HepG2 (cell line): ENCODE results near the gene CDH23. TPM values are rescaled to one million over a fixed set of nuclear protein-coding genes. Genes with fewer than 3 reads are reported as not detected.

Experiments
- ATAC-seq: fragments of 200-7000 bp; cut with Tn5 transposase; 3 replicates; pipeline ENCODE4 v1.9.1; 2020; ENCODE audit warnings: mild to moderate bottlenecking, moderate library complexity
- BruUV-seq: library from RNA; stranded (reverse); fragments of 400-500 nt; replicated peaks from 2 replicates; lab custom pipeline; 2021; lab: Mats Ljungman, UMichigan
- CTCF ChIA-PET: fragments of 300-600 bp; formaldehyde crosslinking; extraction: SDS; loops from one replicate; lab custom pipeline; 2021; ENCODE audit warnings: low total read pairs, inconsistent platforms, low intra/inter-chr PET ratio; lab: Yijun Ruan, JAX
- POLR2A ChIA-PET: fragments of 350-600 bp; sonication (Branson Sonifier 250); formaldehyde crosslinking; loops from one replicate; lab custom pipeline; 2020; ENCODE audit warnings: antibody characterized with exemption, inconsistent platforms; lab: Yijun Ruan, JAX
- DNase-seq: peaks from one replicate; pipeline ENCODE4 v3.0.0-alpha.2; 2015; ENCODE audit warnings: low spot score
- FAIRE-seq: peaks from 3 replicates; lab custom pipeline; 2011; peaks lifted over from hg19 to GRCh38; lab: Jason Lieb, UNC
- H2AFZ ChIP-seq: one replicate; pipeline ENCODE4 v1.6.1; 2011; ENCODE audit warnings: low read length, inconsistent platforms
- H3K27ac ChIP-seq: fragments of 300-600 bp; 3 replicates; pipeline ENCODE4 v1.8.0; 2011; ENCODE audit warnings: mixed run types, mild to moderate bottlenecking, mixed read lengths, low read length, inconsistent platforms; ENCODE audit not compliant: insufficient read depth; ENCODE audit errors: extremely low read length
- H3K27me3 ChIP-seq, 2 experiments: fragments of 200-600 bp in 1 of 2; 2 replicates in 1 of 2; 3 replicates in 1 of 2; pipeline versions ENCODE4 v1.6.0 to v1.8.0; 2011; ENCODE audit warnings: low read length in 2 of 2, mild to moderate bottlenecking in 2 of 2, moderate library complexity in 2 of 2, inconsistent platforms in 1 of 2; ENCODE audit not compliant: insufficient read depth in 2 of 2, control insufficient read depth in 1 of 2
- H3K36me3 ChIP-seq, 2 experiments: fragments of 200-600 bp in 1 of 2; replicated peaks in 1 of 2; 2 replicates in 1 of 2; 3 replicates in 1 of 2; pipeline versions ENCODE4 v1.5.1 to v1.8.0; 2011; ENCODE audit warnings: low read length in 2 of 2, inconsistent platforms in 1 of 2; ENCODE audit not compliant: insufficient read depth in 2 of 2, control insufficient read depth in 1 of 2
- H3K4me1 ChIP-seq: 2 replicates; pipeline ENCODE4 v1.5.1; 2012; ENCODE audit warnings: low read length, inconsistent platforms; ENCODE audit not compliant: insufficient read depth
- H3K4me2 ChIP-seq: 2 replicates; pipeline ENCODE4 v1.6.0; 2011; ENCODE audit warnings: low read depth, low read length, inconsistent platforms
- H3K4me3 ChIP-seq, 3 experiments: fragments of 200-600 bp in 1 of 3; sonication (generic), shearing (Covaris generic) in 1 of 3; replicated peaks in 1 of 3; 2 replicates each; pipeline ENCODE4 v1.5.1; 2011 to 2016; ENCODE audit warnings: low read length in 3 of 3, inconsistent platforms in 2 of 3, low read depth in 2 of 3, mild to moderate bottlenecking in 2 of 3, control low read depth in 1 of 3, mixed read lengths in 1 of 3; ENCODE audit not compliant: insufficient read depth in 1 of 3
- H3K79me2 ChIP-seq: one replicate; pipeline ENCODE4 v1.6.1; 2011; ENCODE audit warnings: low read length, inconsistent platforms; ENCODE audit not compliant: insufficient read depth
- H3K9ac ChIP-seq: 2 replicates; pipeline ENCODE4 v1.6.0; 2011; ENCODE audit warnings: mild to moderate bottlenecking, low read depth, low read length, inconsistent platforms; ENCODE audit not compliant: insufficient read depth
- H3K9me3 ChIP-seq: 2 replicates; pipeline ENCODE4 v1.5.1; 2012; ENCODE audit warnings: mild to moderate bottlenecking, low read length
- H4K20me1 ChIP-seq: 2 replicates; pipeline ENCODE4 v1.6.0; 2011; ENCODE audit warnings: inconsistent platforms, mild to moderate bottlenecking, low read length, moderate library complexity; ENCODE audit not compliant: insufficient read depth
- DRAP1 ChIP-seq: IDR thresholded peaks from 2 replicates; pipeline ENCODE4 v1.6.1; 2016; ENCODE audit warnings: missing genetic modification reagents, missing compliant biosample characterization
- IRF2 ChIP-seq: IDR thresholded peaks from 2 replicates; pipeline ENCODE4 v1.6.1; 2018; ENCODE audit warnings: missing genetic modification reagents, missing compliant biosample characterization
- KLF6 ChIP-seq: IDR thresholded peaks from 2 replicates; pipeline ENCODE4 v1.8.0; 2016; ENCODE audit warnings: missing biosample characterization, missing genetic modification reagents
- TBX3 ChIP-seq: fragments of 450-650 bp; IDR thresholded peaks from 2 replicates; pipeline ENCODE4 v1.6.1; 2017; ENCODE audit warnings: antibody characterized with exemption, mild to moderate bottlenecking, inconsistent platforms, borderline replicate concordance
- TEAD3 ChIP-seq: optimal IDR thresholded peaks from 2 replicates; pipeline ENCODE3; 2016; ENCODE audit warnings: borderline replicate concordance
- TEF ChIP-seq: sonication (generic); formaldehyde crosslinking; IDR thresholded peaks from 2 replicates; pipeline ENCODE4 v1.5.0; 2020; ENCODE audit warnings: missing genetic modification reagents
- ZNF143 ChIP-seq: sonication (generic); formaldehyde crosslinking; IDR thresholded peaks from 2 replicates; pipeline ENCODE4 v1.4.0; 2020; ENCODE audit warnings: missing genetic modification reagents
- ZNF629 ChIP-seq: sonication (generic); formaldehyde crosslinking; conservative IDR thresholded peaks from 2 replicates; pipeline ENCODE4 v1.5.0; 2020; ENCODE audit warnings: missing genetic modification reagents
- ZNF83 ChIP-seq: sonication (generic); formaldehyde crosslinking; IDR thresholded peaks from 2 replicates; pipeline ENCODE4 v1.4.0; 2020; ENCODE audit warnings: missing genetic modification reagents, mild to moderate bottlenecking, borderline replicate concordance
- ZSCAN22 ChIP-seq: sonication (generic); formaldehyde crosslinking; IDR thresholded peaks from 2 replicates; pipeline ENCODE4 v1.4.0; 2020; ENCODE audit warnings: mild to moderate bottlenecking, missing genetic modification reagents
- WGBS: methylation state at CpG from one replicate; pipeline ENCODE4 v1.1.6; 2017; ENCODE audit warnings: low lambda C conversion rate; 5-methylcytosine and 5-hydroxymethylcytosine counted together
- in situ Hi-C: cut with HindIII; loops from 2 replicates; pipeline ENCODE4 v1.10.0; 2017; ENCODE audit warnings: low pct_unique_long_range_greater_than_20kb; ENCODE audit not compliant: extremely low pct_ligation_motif_present
- intact Hi-C: fragments of 100-400 bp; cut with micrococcal nuclease; formaldehyde crosslinking; loops from one replicate; pipeline ENCODE4 v1.10.0; 2022; ENCODE audit not compliant: unreplicated experiment
- polyA plus RNA-seq, 8 experiments: library from polyadenylated mRNA; depleted of rRNA in 3 of 8; stranded (reverse) in 7 of 8; unstranded in 1 of 8; fragments of >200 nt; fragmentation: Illumina TruSeq in 4 of 8; extraction: Trizol in 4 of 8; gene quantifications; 2 replicates each; pipeline versions ENCODE4 v1.2.1 to v1.2.3, GENCODE V29; 2011 to 2016; ENCODE audit warnings: low read depth in 4 of 8, missing spikeins in 1 of 8, mixed read lengths in 1 of 8; ENCODE audit not compliant: insufficient read depth in 1 of 8
- total RNA-seq, 5 experiments: library from RNA; depleted of rRNA; stranded (reverse); fragments of >200 nt; fragmentation: Illumina TruSeq; extraction: Trizol; gene quantifications; 2 replicates each; pipeline ENCODE4 v1.2.3, GENCODE V29; 2016; ENCODE audit warnings: low read depth in 1 of 5

The CDH23 gene
- total and polyA plus RNA-seq, 2 of the 13 experiments (the other 11 are each of a cell fraction or from before 2014, with no cell fraction given): 0.13 TPM; not detected in 1

GRCh38 chr10:71565284-71566000 lies 168.7 kb downstream of the CDH23 start:
- H3K36me3 ChIP-seq: no peaks in the 10 kb centered on the region
- BruUV-seq: no TSS peak
- H3K4me3 ChIP-seq: no peak overlapping the region
- H3K9me3 ChIP-seq: no peaks in the 10 kb centered on the region
- intact Hi-C loops: no loop called here
- WGBS: 0% methylated on average over 2 of the region's 2 CpGs
- H3K9ac ChIP-seq: no peak overlapping the region
- no peak overlapping the region for H3K4me2 ChIP-seq
- H3K27me3 ChIP-seq: peaks cover 0 to 15% of the 10 kb centered on the region in 2 experiments; a peak in 2 of 5 replicates
- no peak overlapping the region for H3K27ac ChIP-seq
- no peaks in the 10 kb centered on the region for H3K79me2 ChIP-seq
- ChIA-PET POLR2A (no interaction called here), CTCF (no interaction called here)
- in situ Hi-C loops: loop anchor here (10.0 kb wide), 1 partner anchor 181 kb away; no protein-coding TSS in a partner anchor
- H2AFZ ChIP-seq: no peak overlapping the region
- ATAC-seq: no peak
- no peak for DNase-seq
- no peak for FAIRE-seq
- H3K4me1 ChIP-seq: no peaks in the 10 kb centered on the region
- H4K20me1 ChIP-seq: no peaks in the 10 kb centered on the region
- no peak for TF ChIP-seq ZNF143 (CRISPR knock-in tag)
- no peak for TF ChIP-seq ZSCAN22 (CRISPR knock-in tag)
- no peak for TF ChIP-seq TEAD3
- no peak for TF ChIP-seq IRF2 (CRISPR knock-in tag)
- no peak for TF ChIP-seq KLF6 (CRISPR knock-in tag)
- no peak for TF ChIP-seq DRAP1 (CRISPR knock-in tag)

GRCh38 chr10:71567006-71567405 lies 170.3 kb downstream of the CDH23 start:
- TF ChIP-seq TBX3: no peak
- peak; percentile 55; the same call in 1 of the 2 replicates for TF ChIP-seq ZNF629
- no peak for TF ChIP-seq ZNF83 (CRISPR knock-in tag)
- TF ChIP-seq TEF (CRISPR knock-in tag): no peak
- TF ChIP-seq, all 625 proteins: peak for 1
- H3K9ac ChIP-seq: no peak overlapping the region
- H3K27me3 ChIP-seq: peaks cover 0 to 15% of the 10 kb centered on the region in 2 experiments; a peak in 1 of 5 replicates
- no TSS peak for BruUV-seq
- no peaks in the 10 kb centered on the region for H3K36me3 ChIP-seq
- CTCF ChIA-PET: no interaction called here
- in situ Hi-C loops (loop anchor here (10.0 kb wide), 1 partner anchor 182 kb away; no protein-coding TSS in a partner anchor), intact Hi-C loops (no loop called here)
- no peaks in the 10 kb centered on the region for H3K9me3 ChIP-seq
- no peak for FAIRE-seq
- H3K4me3 ChIP-seq: no peak overlapping the region
- WGBS: 14% methylated on average over 1 of the region's 5 CpGs
- no peak for DNase-seq
- no peak for ATAC-seq
- no peak overlapping the region for H3K4me2 ChIP-seq
- no peak overlapping the region for H3K27ac ChIP-seq
- H2AFZ ChIP-seq: no peak overlapping the region
- no peaks in the 10 kb centered on the region for H4K20me1 ChIP-seq
- POLR2A ChIA-PET: no interaction called here
- no peaks in the 10 kb centered on the region for H3K4me1 ChIP-seq
- H3K79me2 ChIP-seq: no peaks in the 10 kb centered on the region
